Measurements from ENCODE around the gene INMT.
A peak's percentile ranks its signal among the peaks of the same experiment; 100 is the strongest.

Gene INMT

DNA sequence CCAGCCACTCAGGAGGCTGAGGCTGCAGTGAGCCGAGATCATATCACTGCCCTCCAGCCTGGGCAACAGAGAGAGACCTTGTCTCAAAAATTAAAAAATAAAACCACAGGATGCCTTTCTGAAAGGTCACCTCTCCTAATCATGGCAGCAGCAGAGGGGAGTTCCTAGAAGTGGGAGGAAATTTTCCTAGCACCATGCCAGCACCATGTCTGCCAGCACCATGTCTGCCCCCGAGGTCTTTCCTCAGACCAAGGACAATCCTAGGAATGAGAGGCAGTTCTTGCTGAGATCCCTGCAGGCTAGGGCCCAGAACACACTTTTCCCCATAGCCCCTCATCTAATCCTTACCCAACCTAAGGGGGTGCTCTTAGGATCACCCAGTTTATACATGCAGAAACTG lies 22.3 kb upstream of the INMT start:
- no peak for DNase-seq

DNA sequence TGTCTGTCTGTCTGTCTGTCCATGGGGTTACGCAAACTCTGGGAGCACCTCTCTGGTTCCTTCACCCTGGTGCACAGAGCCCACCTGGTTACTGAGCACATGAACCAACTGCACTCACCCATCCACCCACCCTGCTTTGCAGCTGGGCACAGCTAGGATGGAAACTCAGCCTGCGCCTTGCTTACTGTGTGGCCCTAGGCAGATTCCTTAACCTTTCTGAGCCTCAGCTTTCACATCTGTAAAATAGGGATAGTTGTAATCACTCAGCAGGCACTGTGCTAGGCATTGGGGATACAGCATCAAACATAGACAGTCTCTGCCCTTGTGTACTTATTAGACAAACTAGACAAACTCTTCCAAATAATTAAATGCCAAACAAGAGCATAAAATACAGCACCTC lies 21.8 kb upstream of the INMT start:
- no peak for DNase-seq

DNA sequence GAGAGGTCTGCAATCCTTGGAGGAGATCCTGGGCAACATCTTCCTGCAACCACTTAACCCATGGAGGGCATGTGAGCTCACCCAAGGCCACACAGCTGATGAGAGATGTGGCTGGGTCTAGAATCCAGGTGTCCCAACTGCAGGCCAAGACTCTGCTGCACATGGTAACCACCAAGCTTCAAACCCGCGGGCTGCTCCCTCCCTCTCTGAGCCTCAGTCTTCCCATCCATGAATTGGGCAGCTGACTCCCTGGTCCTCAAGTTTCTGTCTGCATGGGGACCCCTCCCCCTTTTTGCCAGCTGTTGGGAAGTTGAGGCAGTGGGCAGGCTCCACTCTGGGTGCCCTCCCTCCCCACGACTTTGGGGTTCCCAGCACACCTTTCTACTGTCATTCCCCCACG lies 20.9 kb upstream of the INMT start:
- DNase-seq: no peak

DNA sequence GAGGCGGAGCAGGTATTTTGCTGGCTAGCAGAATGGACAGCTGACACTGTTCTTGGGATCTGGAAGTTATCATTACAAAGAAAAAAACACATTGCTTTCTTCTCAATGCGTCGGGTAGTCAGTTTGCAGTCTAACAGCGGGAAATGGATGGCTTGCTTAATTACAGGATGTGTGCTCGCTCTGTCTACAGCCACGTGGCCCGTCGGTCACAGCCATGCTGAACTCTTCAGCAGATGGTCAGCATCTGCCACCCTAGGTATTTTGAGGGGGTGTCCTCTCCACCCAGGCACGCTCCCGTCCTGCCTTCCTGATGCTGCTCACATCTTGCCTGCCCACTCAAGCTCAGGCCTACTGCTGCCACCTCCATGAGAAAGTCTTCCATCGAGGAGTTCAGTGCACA lies 20.4 kb upstream of the INMT start:
- DNase-seq: no peak

DNA sequence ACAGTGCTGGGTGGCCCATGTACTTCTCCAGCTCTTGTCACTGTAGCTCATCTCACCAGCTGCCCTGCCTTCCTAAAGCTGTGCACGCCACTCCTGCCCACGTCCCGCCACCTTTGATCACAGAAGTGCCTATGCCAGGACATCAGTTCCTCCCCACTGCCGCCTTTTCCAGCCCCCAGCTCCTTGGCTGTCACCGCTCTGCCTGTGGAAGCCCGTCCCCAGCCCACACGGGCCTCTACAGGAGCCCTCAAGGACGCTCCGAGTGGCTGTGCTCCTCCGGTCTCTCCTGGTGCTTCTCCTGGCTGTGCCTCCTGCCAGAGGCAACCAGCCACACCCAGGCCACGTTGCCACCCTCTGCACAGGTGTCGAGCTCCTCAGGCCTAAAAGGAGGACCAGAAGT lies 19.3 kb upstream of the INMT start:
- DNase-seq: no peak

DNA sequence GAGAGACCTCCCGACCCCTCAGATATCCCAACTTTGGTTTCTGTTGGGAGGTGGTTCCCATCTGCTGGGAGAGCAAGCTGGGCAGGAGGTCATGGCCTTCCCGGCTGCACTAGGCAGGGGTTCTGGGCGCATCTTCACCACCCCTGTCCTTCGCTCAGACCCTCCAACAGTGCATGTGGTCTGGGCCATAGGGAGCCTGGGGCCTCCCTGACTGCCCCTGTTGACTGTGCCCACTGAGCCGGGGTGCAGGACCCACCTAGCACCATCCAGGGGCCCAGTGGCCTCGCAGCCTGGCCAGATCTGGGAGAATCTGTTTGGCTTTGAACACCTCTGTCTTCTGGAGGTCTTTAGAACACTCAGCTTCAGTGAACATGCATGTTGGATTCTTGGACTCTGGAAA lies 18.7 kb upstream of the INMT start:
- no peak for DNase-seq

DNA sequence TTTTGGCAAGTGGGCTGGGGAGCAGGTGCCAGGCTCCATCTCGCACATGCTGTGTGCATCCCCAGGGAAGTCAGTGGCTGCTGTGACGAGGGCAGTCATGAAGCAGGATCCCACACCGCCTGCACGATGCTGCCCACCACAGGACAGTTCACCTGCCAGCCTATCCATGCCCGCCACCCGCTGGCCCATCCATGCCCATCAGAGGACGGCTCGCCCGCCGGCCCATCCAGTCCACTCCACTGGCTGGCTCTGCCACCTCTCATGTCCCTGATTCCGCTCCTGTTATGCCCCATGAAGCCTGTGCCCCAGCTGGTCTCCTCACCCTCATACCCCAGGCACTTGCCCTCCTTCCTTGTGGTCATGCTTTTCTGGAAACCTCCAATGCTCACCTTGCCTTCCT lies 18.2 kb upstream of the INMT start:
- DNase-seq: no peak

DNA sequence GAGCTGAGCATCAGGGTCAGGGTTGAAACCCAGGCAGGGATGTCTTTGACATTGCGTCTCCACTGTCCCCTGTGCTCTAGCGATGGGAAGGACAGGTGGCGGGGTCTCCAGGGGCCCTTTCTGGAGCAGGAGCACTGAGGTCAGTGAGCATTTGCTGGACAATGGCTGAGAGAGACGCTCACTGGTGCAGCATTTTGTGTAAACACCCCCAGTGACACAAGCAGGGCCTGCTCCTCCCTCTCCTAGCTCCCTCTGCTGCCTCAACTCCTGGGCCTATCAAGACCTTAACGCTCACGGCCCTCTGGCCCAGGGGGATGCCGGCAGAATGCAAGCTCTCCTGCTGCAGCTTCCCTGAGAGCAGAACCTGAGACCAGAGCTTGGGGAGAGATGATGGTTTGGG lies 17.4 kb upstream of the INMT start:
- DNase-seq: no peak

DNA sequence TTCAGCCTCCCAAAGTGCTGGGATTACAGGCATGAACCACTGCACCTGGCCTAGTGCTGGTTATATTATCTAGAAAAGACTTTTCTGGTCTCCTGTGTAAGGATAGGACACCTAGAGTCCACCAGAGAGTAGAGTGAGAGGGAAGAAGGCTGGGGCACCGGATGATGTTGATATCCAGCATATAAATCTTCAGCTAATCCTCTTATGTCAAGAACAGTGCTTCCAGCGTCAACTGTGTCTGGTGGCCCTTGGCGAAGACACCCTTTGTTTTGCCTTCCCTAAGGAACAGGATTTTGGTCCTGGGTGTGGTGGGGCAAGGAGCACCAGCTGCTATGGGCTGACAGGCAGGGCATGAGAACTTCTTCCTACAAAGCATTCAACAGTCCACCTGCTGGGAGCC lies 16.3 kb upstream of the INMT start:
- DNase-seq: no peak

DNA sequence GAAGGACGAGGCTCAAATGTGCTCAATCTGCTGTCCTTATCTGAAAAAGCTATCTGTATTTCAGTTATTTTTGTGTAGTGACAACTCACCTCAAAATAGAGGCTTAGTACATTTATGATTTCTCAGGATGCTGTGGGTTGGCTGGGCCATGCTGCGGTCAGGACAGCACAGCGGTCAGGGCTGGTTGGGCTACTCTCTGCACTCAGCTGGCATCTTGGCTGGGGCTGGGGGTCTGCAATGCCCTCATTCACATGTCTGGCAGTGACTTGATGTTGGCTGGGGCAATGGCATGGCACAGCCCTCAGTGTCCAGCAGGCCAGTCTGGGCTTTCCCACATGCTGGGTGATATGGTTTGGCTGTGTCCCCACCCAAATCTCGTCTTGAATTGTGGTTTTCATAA lies 15.6 kb upstream of the INMT start:
- DNase-seq: no peak

DNA sequence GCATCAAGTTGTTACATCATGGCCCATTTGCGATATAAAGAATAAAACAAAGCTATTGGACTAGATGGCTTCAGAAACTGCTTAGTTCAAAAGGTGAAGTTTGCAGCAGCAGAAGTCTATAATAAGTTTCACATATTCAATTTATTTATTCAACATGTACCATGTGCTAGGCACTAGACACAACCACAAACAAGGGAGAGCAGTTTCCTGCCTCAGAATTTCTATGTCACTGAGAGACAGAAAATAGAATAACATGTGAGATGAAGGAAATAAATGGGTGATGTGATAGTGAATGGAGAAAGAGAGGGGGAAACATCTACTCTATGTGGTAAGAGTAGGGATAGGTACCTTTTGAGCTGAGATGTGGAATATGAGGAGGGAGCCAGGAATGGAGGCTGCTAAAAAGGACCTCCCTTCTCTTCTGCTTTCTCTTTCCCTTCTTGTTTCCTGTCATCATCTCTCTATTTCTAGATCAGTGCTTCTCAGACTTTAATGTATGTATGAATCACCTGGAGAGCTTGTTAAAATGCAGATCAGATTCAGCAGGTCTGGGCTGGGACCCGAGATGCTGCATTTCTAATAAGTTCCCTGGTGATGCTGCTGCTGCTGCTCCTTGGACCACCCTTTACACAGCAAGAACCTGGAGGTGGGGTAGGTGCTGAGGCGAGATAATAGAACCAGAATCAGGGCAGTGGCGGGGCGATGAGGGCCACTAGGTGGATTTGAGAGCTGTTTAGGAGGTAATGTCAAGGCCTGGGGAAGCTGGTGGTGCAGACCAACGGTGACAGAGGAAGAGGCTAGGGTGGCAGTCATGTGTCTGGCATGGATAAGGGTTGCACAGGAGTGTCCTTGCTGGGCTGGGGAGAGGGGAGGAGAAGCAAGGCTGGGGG lies 13.7 kb upstream of the INMT start:
- DNase-seq: peak; percentile 11

DNA sequence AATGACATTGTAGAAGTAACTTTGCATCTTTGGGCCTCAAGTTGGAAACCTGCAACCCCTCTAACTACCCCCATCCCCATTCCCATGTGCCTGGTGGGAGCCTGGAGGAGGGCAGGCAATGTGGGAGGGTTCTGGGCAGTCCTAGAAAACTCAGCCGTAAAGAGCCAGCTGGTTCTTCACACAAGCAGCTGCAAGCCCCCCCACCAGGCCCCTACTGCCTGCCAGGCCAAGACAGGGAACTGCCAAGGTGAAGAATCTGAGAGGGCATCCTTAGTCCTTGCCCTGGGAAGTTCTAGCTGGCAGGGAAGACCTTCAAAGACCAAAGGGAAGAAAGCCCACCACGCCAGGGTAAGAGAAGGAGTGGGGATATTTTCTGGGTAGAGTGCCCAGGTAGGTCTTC lies 12.2 kb upstream of the INMT start:
- no peak for DNase-seq

DNA sequence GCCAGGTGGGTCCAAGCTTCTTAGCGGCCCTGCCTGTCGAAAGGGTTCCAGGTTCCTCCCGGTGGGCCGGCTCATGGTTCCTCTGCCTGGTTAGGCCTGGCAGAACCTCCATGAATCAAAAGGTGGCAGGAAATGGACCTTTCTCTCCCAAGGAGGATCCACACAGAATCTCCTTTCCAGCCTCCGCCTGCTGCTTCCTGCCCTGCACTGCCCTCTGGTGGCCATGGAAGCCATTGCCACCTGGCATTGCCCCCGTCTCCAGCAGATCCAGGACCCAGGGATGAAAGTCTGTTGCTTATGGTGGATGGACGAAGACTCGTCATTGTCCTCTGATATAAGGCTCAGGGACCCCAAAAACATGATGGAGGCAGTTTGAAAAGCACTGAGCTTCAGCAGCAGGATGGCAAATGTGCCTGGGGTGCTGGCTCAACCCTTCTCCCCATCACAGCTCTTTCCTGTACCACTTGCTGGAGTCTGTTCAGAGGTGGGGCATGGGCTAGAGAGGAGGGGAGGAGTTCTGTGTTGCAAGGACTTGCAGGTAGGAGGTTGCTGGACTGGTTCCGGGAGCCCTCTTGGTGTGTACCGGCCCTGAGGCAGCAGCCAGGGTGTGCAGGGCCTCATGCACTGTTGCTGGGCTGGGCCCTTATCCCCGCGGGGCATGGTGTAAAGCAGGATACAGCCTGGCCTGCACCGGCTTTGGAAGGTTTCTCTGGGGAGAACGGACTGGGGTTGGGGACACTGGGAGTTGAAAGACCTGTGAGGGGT lies 11.3 kb upstream of the INMT start:
- DNase-seq: peak; percentile 75

DNA sequence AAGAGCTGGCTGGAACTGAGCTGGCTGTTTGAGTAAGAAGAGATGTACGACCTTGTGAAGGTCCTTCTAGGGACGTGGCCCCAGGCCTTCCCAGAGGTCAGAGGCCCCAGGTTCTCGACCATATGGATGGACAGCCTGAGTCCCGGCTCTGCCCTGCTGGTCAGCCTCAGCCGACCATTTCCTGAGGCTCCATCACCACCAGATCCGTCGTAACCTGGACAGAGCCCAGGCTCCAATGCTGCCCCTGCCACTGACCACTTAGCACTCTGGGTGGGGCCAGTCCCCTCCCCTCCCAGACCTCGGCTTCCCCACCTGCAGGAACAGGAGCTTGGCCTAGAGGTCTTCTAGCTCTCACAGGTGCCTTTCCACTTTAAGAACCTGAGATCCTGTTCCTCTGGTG lies 10.6 kb upstream of the INMT start:
- no peak for DNase-seq

DNA sequence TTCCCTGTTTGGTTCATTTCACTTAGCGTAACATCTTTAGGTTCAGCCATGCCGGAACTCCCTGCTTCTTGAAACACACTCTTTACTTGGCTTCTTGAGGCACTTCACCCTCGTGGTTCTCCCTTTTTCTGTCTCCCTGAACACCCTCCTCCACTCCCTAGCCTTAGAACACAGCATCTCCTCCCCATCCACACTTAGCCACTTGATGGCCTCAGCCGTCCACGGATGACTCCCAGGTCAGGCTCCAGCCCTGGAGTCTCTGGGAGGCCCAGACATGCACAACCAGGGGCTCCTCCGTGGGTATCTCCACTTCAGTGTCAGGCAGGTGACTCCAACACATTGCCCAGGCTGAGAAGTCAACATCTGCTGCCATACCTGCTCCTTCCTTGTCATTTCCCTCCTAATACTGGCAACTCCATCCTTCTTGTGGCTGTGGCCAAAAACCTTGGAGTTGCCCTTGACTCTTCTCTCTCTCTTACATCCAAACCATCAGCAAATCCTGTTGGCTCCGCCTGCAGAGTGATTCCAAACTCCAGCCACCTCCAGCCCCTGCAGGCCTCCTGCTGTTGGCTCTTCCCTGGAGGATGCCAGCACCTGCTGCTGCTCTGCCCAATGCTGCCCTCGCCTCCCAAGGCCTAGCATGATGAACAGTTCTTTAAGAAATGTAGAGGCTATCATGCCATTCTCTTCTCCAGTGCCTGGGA lies 8.4 kb upstream of the INMT start:
- DNase-seq: no peak

DNA sequence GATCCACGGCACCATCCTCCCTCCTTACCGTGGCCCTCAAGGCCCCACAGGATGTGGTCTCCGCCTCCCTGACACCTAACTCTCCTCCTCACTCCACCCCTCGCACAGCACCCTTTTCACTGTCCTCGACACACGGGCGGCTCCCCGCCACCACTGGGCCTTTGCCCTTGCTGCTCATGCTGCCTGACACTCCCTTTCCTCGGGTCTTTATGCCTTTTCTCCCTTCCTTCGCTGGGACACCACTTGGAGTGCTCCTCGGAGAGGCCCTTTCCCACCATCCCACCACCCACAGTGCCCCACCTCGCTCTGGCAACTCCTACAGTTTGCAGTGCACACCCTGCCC lies 7.9 kb upstream of the INMT start:
- no peak for DNase-seq

DNA sequence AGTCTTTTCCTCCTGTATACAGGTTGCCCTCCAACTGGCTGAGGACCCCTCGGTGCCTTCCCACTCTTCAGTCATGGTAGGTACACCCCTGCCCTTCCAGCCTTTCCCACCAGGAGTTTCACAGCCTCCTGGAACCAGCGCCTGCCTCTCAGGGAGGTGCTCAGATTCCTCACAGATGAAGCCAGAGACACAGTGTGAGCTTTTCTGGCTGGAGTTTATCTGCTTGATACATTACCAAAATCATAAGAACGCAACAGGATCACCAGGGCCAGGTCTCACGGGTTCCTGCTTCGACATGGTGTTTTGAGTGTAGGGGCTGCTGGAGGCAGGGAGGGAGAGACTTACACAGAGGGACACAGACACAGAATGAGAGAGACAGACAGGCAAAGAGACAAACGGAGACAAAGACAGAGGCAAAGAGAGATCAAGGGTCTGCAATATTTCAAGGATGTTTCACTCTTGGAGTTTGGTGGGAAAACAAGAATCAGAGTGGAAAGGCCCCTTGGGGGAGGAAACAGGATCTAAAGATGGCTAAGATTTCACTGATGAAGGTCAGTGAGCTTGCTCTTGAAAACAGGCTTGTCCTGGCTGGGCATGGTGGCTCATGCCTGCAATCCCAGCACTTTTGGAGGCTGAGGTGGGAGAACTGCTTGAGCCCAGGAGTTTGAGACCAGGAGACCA lies 6.5 kb upstream of the INMT start:
- DNase-seq: no peak

DNA sequence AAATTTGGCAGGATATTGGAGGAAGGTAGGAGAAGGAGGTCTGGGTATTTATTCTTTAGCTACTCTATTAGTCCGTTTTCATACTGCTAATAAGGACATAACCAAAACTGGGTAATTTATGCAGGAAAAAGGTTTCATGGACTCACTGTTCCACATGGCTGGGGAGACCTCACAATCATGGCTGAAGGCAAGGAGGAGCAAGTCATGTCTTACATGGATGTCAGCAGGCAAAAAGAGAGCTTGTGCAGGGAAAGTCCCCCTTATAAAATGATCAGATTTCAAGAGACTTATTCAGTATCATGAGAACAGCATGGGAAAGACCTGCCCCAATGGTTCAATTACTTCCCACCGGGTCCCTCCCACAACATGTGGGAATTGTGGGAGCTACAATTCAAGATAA lies 1.9 kb upstream of the INMT start:
- no peak for DNase-seq

DNA sequence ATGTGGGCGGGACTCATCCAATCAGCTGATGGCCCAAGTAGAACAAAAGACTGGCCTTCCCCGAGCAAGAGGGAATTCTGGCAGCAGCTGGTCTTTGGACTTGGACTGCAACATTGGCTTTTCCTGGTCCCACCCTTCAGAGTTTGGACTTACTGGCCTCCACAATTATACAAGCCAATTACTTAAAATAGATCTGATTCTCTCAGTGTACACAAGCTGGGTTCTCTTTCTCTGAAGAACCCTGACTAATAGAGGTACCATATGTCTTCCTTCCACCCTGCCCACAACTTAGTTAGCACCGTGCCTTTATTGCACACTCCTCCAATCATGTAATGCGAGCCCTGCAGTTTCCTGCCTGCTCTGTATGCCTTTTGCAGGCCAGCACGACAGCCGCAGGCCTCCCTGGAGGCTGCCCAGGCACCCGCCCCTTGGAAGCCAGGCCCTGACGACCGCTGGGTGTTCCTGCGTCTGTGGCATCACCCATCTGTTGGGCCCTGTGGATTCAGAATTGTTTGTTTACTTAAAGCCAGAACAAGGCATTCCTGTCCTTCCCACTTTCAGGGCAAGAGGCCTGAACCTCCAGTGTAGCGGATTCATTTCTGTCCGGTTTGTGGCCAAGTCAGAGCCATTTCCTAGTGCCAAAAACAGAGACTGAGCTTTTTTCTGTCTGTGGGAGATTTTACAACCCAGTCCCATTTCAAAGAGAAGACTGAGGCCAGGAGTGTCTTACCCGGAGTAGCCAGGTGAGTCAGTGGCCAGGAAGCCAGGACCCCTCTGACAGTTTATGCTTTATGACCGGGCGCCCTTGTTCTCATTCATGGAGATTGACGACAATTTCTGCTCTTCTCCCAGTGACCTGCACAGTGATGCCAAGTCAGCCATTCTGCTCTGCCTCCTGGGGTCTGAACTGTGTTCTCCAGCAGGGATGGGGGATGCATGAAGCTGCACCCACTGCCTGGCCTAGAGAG lies 968 bp upstream of the INMT start:
- no peak for DNase-seq

DNA sequence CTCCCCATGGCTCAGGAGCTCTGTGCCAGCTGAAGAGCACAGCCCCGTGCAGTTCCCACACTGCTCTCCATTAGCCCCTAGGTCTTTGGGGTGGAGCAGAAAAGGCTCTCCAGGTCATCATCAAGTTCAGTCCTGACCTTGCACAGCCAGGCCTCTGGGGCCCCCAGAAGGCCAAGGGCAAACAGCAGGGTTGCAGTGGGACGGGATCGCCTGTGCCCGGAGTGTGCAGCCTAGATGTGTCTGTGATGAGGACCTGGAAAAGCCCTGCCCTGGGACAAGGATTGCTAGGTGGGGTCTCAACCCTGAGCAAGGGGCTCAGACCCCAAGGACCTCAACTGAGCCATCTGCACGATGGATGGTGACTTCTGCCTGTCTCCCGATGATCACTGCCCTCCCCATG lies 549 bp downstream of the INMT start:
- DNase-seq: no peak

DNA sequence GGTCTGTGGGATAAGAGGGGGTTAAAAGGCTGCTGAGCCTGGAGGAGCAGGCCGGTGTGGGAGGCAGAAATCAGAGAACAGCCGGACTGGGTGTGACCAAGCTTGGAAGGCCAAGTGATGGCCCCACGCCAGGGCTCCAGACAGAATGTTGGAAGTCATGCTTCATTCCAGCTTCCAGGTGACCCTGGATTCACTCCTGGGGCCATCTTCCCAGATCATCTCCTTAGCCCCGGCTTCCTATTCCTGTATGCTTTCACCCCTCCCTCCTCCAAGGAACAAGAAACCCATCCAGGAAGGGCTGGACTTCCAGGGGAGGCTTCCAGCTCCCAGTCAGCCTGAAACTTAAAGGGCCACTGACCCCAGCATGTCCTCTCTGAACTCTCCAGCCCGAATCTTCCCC lies 1.0 kb downstream of the INMT start:
- DNase-seq: no peak

DNA sequence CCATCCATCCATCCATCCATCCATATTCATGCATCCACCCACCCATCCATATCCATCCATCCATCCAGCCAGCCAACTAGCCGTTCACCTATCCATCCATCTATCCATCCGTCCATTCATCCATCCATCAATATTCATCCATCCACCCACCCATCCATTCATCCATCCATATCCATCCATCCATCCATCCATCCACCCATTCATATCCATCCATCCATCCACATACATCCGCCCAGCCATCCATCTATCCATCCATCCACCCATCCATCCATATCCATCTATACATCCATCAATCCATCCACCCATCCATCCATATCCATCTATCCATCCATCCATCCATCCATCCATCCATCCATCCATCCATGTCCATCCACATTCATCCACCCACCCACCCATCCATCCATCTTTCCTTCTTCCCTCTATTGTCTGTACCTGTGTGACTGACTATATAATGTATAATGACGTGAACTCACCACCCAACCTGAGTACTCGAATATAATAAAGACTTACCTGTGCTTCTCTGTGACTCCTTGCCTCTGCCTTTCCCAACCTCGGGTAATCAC lies 2.5 kb downstream of the INMT start:
- DNase-seq: no peak

All from stimulated activated CD4-positive, alpha-beta T cell treated with anti-CD3 and anti-CD28 coated beads, Interleukin-4, amount 100 ng/mL, for 1 hour (primary cell).